ENCODE data around the gene INAFM1.
"Not testable (repeated sequence)": the region's sequence is repeated elsewhere in the genome, so short reads cannot be mapped to it uniquely, and the experiment has no call there.

The INAFM1 gene

GRCh38 chr19:47271949-47272348 is 2.7 kb upstream of the INAFM1 start:
- no peak for DNase-seq

GRCh38 chr19:47272448-47273312 is 2.0 kb upstream of the INAFM1 start:
- DNase-seq, result no peak

GRCh38 chr19:47273313-47274070 is 1.2 kb upstream of the INAFM1 start:
- no peak for DNase-seq

- no peak for DNase-seq
These were observed 441 bp downstream of the INAFM1 start for GRCh38 chr19:47274891-47275761.

- no peak for DNase-seq
These were observed 1.2 kb downstream of the INAFM1 start for GRCh38 chr19:47275791-47276461.

GRCh38 chr19:47276513-47276912 is 1.8 kb downstream of the INAFM1 start:
- not testable (repeated sequence) for DNase-seq

- no peak for DNase-seq
These were observed 5.6 kb downstream of the INAFM1 start for GRCh38 chr19:47280183-47280797.

- no peak for DNase-seq
These were observed 8.8 kb downstream of the INAFM1 start for GRCh38 chr19:47283405-47284059.

- no peak for DNase-seq
These were observed 9.7 kb downstream of the INAFM1 start for GRCh38 chr19:47284324-47284899.

- no peak for DNase-seq
These were observed 21.4 kb downstream of the INAFM1 start for GRCh38 chr19:47296036-47296435.

GRCh38 chr19:47300867-47301266 is 26.2 kb downstream of the INAFM1 start:
- not testable (repeated sequence) for DNase-seq

GRCh38 chr19:47302249-47302648 is 27.6 kb downstream of the INAFM1 start:
- no peak for DNase-seq

GRCh38 chr19:47303966-47304365 is 29.3 kb downstream of the INAFM1 start:
- no peak for DNase-seq

- DNase-seq, result no peak
These were observed 30.6 kb downstream of the INAFM1 start for GRCh38 chr19:47305309-47305751.

- no peak for DNase-seq
These were observed 31.6 kb downstream of the INAFM1 start for GRCh38 chr19:47306303-47306702.

- no peak for DNase-seq
These were observed 34.4 kb downstream of the INAFM1 start for GRCh38 chr19:47309038-47309437.

GRCh38 chr19:47309608-47310007 is 34.9 kb downstream of the INAFM1 start, which contains the start of gene C5AR1:
Gene C5AR1, plus strand, starts transcription at chr19:47309861. Its CDS starts 35 bp downstream, at chr19:47309896.
- no peak for DNase-seq

- DNase-seq, result no peak
These were observed 35.6 kb downstream of the INAFM1 start for GRCh38 chr19:47310323-47310722.

GRCh38 chr19:47310819-47311218 is 36.1 kb downstream of the INAFM1 start:
- DNase-seq, result no peak

- DNase-seq, result no peak
These were observed 37.8 kb downstream of the INAFM1 start for GRCh38 chr19:47312366-47313006.
